Parathyroid adenoma (tissue), 2 donors: ENCODE data around the gene PDZRN3.

Experiments used
- H2AFZ ChIP-seq: fragments of 300-600 bp; sonication (generic); one replicate; pipeline ENCODE4 v1.7.0; 2017; ENCODE audit warnings: antibody characterized with exemption, mild to moderate bottlenecking
- H3K27ac ChIP-seq: fragments of 300-600 bp; sonication (generic); one replicate; pipeline ENCODE4 v1.7.0; 2017
- H3K27me3 ChIP-seq: fragments of 300-600 bp; sonication (generic); one replicate; pipeline ENCODE4 v1.7.0; 2017; ENCODE audit warnings: low read length; ENCODE audit not compliant: control insufficient read depth, insufficient read depth
- H3K36me3 ChIP-seq: fragments of 300-600 bp; sonication (generic); one replicate; pipeline ENCODE4 v1.7.0; 2017; ENCODE audit warnings: low read length; ENCODE audit not compliant: control insufficient read depth, insufficient read depth
- H3K4me1 ChIP-seq: fragments of 300-600 bp; sonication (generic); one replicate; pipeline ENCODE4 v1.7.0; 2017; ENCODE audit warnings: control low read depth
- H3K4me2 ChIP-seq: fragments of 300-600 bp; sonication (generic); one replicate; pipeline ENCODE4 v1.7.0; 2017; ENCODE audit warnings: low read length
- H3K4me3 ChIP-seq: fragments of 300-600 bp; sonication (generic); one replicate; pipeline ENCODE4 v1.7.0; 2017; ENCODE audit warnings: low read depth, low read length
- H3K79me2 ChIP-seq: fragments of 300-600 bp; sonication (generic); one replicate; pipeline ENCODE4 v1.7.0; 2017; ENCODE audit warnings: control low read depth
- H3K9ac ChIP-seq: fragments of 300-600 bp; sonication (generic); one replicate; pipeline ENCODE4 v1.7.0; 2017; ENCODE audit warnings: mild to moderate bottlenecking
- H3K9me3 ChIP-seq: fragments of 300-600 bp; sonication (generic); one replicate; pipeline ENCODE4 v1.7.0; 2017; ENCODE audit warnings: low read length; ENCODE audit not compliant: control insufficient read depth
- CTCF ChIP-seq: fragments of 300-600 bp; sonication (generic); IDR thresholded peaks from one replicate; pipeline ENCODE4 v1.7.0; 2017; ENCODE audit warnings: antibody characterized with exemption, mild to moderate bottlenecking
- donor health status: primary hyperparathyroidism.

Gene PDZRN3

GRCh38 chr3:73543412-73543811 lies 81.3 kb downstream of the PDZRN3 start:
- TF ChIP-seq CTCF = no peak
- Histone ChIP-seq H3K4me2 (no peak overlapping the region), H3K4me1 (no peaks in the 10 kb centered on the region), H3K9ac (no peak overlapping the region), H3K4me3 (no peak overlapping the region), H2AFZ (no peak overlapping the region), H3K27me3 (no peaks in the 10 kb centered on the region), H3K9me3 (no peaks in the 10 kb centered on the region), H3K27ac (no peak overlapping the region), H3K36me3 (no peaks in the 10 kb centered on the region), H3K79me2 (no peaks in the 10 kb centered on the region)

GRCh38 chr3:73542136-73542535 lies 82.6 kb downstream of the PDZRN3 start:
- H3K36me3 ChIP-seq = no peaks in the 10 kb centered on the region
- H3K9me3 ChIP-seq = no peaks in the 10 kb centered on the region
- no peaks in the 10 kb centered on the region for H3K27me3 ChIP-seq
- H3K4me3 ChIP-seq = no peak overlapping the region
- H3K27ac ChIP-seq = no peak overlapping the region
- no peak overlapping the region for H3K9ac ChIP-seq
- H3K4me1 ChIP-seq = no peaks in the 10 kb centered on the region
- H3K79me2 ChIP-seq = no peaks in the 10 kb centered on the region
- TF ChIP-seq CTCF = no peak
- H3K4me2 ChIP-seq = no peak overlapping the region
- H2AFZ ChIP-seq = no peak overlapping the region

GRCh38 chr3:73540969-73541740 lies 83.6 kb downstream of the PDZRN3 start:
- Histone ChIP-seq H3K9me3 (no peaks in the 10 kb centered on the region), H3K9ac (no peak overlapping the region), H3K4me2 (no peak overlapping the region), H3K4me3 (no peak overlapping the region), H2AFZ (no peak overlapping the region), H3K27me3 (no peaks in the 10 kb centered on the region), H3K27ac (no peak overlapping the region), H3K79me2 (no peaks in the 10 kb centered on the region), H3K4me1 (no peaks in the 10 kb centered on the region), H3K36me3 (no peaks in the 10 kb centered on the region)
- TF ChIP-seq CTCF = no peak

- H3K4me1 ChIP-seq = no peaks in the 10 kb centered on the region
Measured at GRCh38 chr3:73538486-73538885, 86.3 kb downstream of the PDZRN3 start.

More at GRCh38 chr3:73538486-73538885, 86.3 kb downstream of the PDZRN3 start:
- no peak overlapping the region for H3K4me2 ChIP-seq
- H3K27me3 ChIP-seq = no peaks in the 10 kb centered on the region
- no peak overlapping the region for H3K4me3 ChIP-seq
- no peak overlapping the region for H2AFZ ChIP-seq
- no peak for TF ChIP-seq CTCF
- no peaks in the 10 kb centered on the region for H3K36me3 ChIP-seq
- no peak overlapping the region for H3K9ac ChIP-seq
- H3K27ac ChIP-seq = no peak overlapping the region
- H3K9me3 ChIP-seq = no peaks in the 10 kb centered on the region
- H3K79me2 ChIP-seq = no peaks in the 10 kb centered on the region
